Neural cell (in vitro differentiated cells): ENCODE measurements around the gene TOR3A. TPM values are rescaled to one million over a fixed set of nuclear protein-coding genes. Genes with fewer than 3 reads are reported as not detected.

Experiments
- H2AFZ ChIP-seq: fragments of 200-600, 300-800 bp; sonication (generic), shearing (Covaris generic); 2 replicates; pipeline ENCODE4 v1.6.0; 2014; ENCODE audit warnings: low read depth, mild to moderate bottlenecking, antibody characterized with exemption, low read length, moderate library complexity
- H3F3A ChIP-seq: fragments of 200-600 bp; shearing (Covaris generic); 2 replicates; pipeline ENCODE4 v1.6.1; 2016; ENCODE audit warnings: mild to moderate bottlenecking, moderate library complexity, mixed read lengths, antibody characterized with exemption, low read length; ENCODE audit not compliant: insufficient read depth, poor library complexity, severe bottlenecking
- H3K27ac ChIP-seq: fragments of 200-600, 300-800 bp; sonication (generic), shearing (Covaris generic); 2 replicates; pipeline ENCODE4 v1.5.1; 2014; ENCODE audit warnings: mild to moderate bottlenecking, low read length, moderate library complexity
- H3K27me3 ChIP-seq: fragments of 300-800, 200-600 bp; sonication (generic), shearing (Covaris generic); 2 replicates; pipeline ENCODE4 v1.6.0; 2014; ENCODE audit warnings: mild to moderate bottlenecking, low read depth, low read length, moderate library complexity; ENCODE audit not compliant: insufficient read depth
- H3K36me3 ChIP-seq: fragments of 300-800, 200-600 bp; sonication (generic), shearing (Covaris generic); 2 replicates; pipeline ENCODE4 v1.5.1; 2014; ENCODE audit warnings: mild to moderate bottlenecking, antibody characterized with exemption, low read length, moderate library complexity; ENCODE audit not compliant: insufficient read depth
- H3K4me2 ChIP-seq: fragments of 300-800, 200-600 bp; sonication (generic), shearing (Covaris generic); 2 replicates; pipeline ENCODE4 v1.6.0; 2014; ENCODE audit warnings: mild to moderate bottlenecking, low read length
- H3K4me3 ChIP-seq: fragments of 300-800, 200-600 bp; sonication (generic), shearing (Covaris generic); 2 replicates; pipeline ENCODE4 v1.5.1; 2014; ENCODE audit warnings: mild to moderate bottlenecking, low read length, moderate library complexity
- H3K79me2 ChIP-seq: fragments of 200-600 bp; shearing (Covaris generic); replicated peaks from 2 replicates; pipeline ENCODE4 v1.6.0; 2014; ENCODE audit warnings: mild to moderate bottlenecking, low read length, moderate library complexity; ENCODE audit not compliant: insufficient read depth
- H3K9ac ChIP-seq: fragments of 300-800, 200-600 bp; sonication (generic), shearing (Covaris generic); 2 replicates; pipeline ENCODE4 v1.6.1; 2016; ENCODE audit warnings: mild to moderate bottlenecking, low read length, mixed read lengths
- H3K9me2 ChIP-seq: fragments of 200-600 bp; shearing (Covaris generic); 2 replicates; pipeline ENCODE4 v1.6.1; 2016; ENCODE audit warnings: mild to moderate bottlenecking, low read length, mixed read lengths; ENCODE audit not compliant: insufficient read depth
- H3K9me3 ChIP-seq: fragments of 200-600, 300-800 bp; sonication (generic), shearing (Covaris generic); 2 replicates; pipeline ENCODE4 v1.6.1; 2016; ENCODE audit warnings: mild to moderate bottlenecking, mixed run types, low read length, moderate library complexity, mixed read lengths
- H4K20me1 ChIP-seq: fragments of 200-600 bp; shearing (Covaris generic); 2 replicates; pipeline ENCODE4 v1.6.1; 2016; ENCODE audit warnings: mild to moderate bottlenecking, mixed run types; ENCODE audit not compliant: insufficient read depth
- CTCF ChIP-seq: fragments of 450-650 bp; IDR thresholded peaks from 2 replicates; pipeline ENCODE4 v1.5.1; 2014; ENCODE audit warnings: antibody characterized with exemption, mild to moderate bottlenecking, moderate library complexity; ENCODE audit not compliant: poor library complexity, severe bottlenecking
- EP300 ChIP-seq: fragments of 450-650 bp; conservative IDR thresholded peaks from 2 replicates; pipeline ENCODE4 v1.6.1; 2014; ENCODE audit warnings: antibody characterized with exemption, mild to moderate bottlenecking, moderate library complexity; ENCODE audit not compliant: poor library complexity, severe bottlenecking
- EZH2 ChIP-seq: fragments of 200-600, 300-800 bp; shearing (Covaris generic), sonication (generic); IDR thresholded peaks from 2 replicates; pipeline ENCODE4 v1.6.1; 2014; ENCODE audit warnings: antibody characterized with exemption, low read length, borderline replicate concordance, mild to moderate bottlenecking; ENCODE audit not compliant: insufficient read depth, poor library complexity, severe bottlenecking
- MXI1 ChIP-seq: fragments of 450-650 bp; conservative IDR thresholded peaks from 2 replicates; pipeline ENCODE4 v1.6.1; 2014; ENCODE audit warnings: antibody characterized with exemption, mild to moderate bottlenecking; ENCODE audit not compliant: poor library complexity, severe bottlenecking
- POLR2AphosphoS5 ChIP-seq: IDR thresholded peaks from 2 replicates; pipeline ENCODE4 v1.6.1; 2012
- RAD21 ChIP-seq: fragments of 450-650 bp; conservative IDR thresholded peaks from 2 replicates; pipeline ENCODE4 v1.6.1; 2014; ENCODE audit warnings: antibody characterized with exemption, mild to moderate bottlenecking, moderate library complexity
- SMC3 ChIP-seq: fragments of 450-650 bp; conservative IDR thresholded peaks from 2 replicates; pipeline ENCODE4 v1.6.1; 2014; ENCODE audit warnings: antibody characterized with exemption, mild to moderate bottlenecking, moderate library complexity; ENCODE audit not compliant: poor library complexity
- TAF1 ChIP-seq: IDR thresholded peaks from 2 replicates; pipeline ENCODE4 v1.6.1; 2012; ENCODE audit warnings: low read depth
- polyA plus RNA-seq: library from polyadenylated mRNA; depleted of rRNA; stranded (reverse); fragments of >200 nt; gene quantifications from 2 replicates; pipeline ENCODE4 v1.2.3, GENCODE V29; 2014
- TF ChIP-seq, protein P1 (sequence below): IDR thresholded peaks from 2 replicates; pipeline ENCODE4 v1.6.1; 2012; ENCODE audit warnings: borderline replicate concordance

TOR3A gene
- polyA plus RNA-seq, 1 donor from 2014 or later = 13.5 TPM

GRCh38 chr1:179046808-179047635, 34.8 kb upstream of the TOR3A start:
- Histone ChIP-seq H3K36me3 (no peaks in the 10 kb centered on the region), H3K79me2 (no peaks in the 10 kb centered on the region), H3K27ac (no peak overlapping the region), H3K9ac (no peak overlapping the region), H3K4me2 (no peak overlapping the region), H3F3A (no peaks in the 10 kb centered on the region), H4K20me1 (no peaks in the 10 kb centered on the region), H3K9me3 (no peaks in the 10 kb centered on the region), H3K27me3 (no peaks in the 10 kb centered on the region), H3K9me2 (no peaks in the 10 kb centered on the region), H3K4me3 (no peak overlapping the region), H2AFZ (no peak overlapping the region)
- TF ChIP-seq POLR2AphosphoS5 = no peak
- no peak for TF ChIP-seq CTCF
- no peak for TF ChIP-seq EP300
- TF ChIP-seq, protein P1, sequence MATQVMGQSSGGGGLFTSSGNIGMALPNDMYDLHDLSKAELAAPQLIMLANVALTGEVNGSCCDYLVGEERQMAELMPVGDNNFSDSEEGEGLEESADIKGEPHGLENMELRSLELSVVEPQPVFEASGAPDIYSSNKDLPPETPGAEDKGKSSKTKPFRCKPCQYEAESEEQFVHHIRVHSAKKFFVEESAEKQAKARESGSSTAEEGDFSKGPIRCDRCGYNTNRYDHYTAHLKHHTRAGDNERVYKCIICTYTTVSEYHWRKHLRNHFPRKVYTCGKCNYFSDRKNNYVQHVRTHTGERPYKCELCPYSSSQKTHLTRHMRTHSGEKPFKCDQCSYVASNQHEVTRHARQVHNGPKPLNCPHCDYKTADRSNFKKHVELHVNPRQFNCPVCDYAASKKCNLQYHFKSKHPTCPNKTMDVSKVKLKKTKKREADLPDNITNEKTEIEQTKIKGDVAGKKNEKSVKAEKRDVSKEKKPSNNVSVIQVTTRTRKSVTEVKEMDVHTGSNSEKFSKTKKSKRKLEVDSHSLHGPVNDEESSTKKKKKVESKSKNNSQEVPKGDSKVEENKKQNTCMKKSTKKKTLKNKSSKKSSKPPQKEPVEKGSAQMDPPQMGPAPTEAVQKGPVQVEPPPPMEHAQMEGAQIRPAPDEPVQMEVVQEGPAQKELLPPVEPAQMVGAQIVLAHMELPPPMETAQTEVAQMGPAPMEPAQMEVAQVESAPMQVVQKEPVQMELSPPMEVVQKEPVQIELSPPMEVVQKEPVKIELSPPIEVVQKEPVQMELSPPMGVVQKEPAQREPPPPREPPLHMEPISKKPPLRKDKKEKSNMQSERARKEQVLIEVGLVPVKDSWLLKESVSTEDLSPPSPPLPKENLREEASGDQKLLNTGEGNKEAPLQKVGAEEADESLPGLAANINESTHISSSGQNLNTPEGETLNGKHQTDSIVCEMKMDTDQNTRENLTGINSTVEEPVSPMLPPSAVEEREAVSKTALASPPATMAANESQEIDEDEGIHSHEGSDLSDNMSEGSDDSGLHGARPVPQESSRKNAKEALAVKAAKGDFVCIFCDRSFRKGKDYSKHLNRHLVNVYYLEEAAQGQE = no peak
- TF ChIP-seq SMC3 = no peak
- no peak for TF ChIP-seq TAF1
- TF ChIP-seq MXI1 = no peak
- TF ChIP-seq RAD21 = no peak

- Histone ChIP-seq H3K9me3 (no peaks in the 10 kb centered on the region), H3K4me2 (no peak overlapping the region), H3K9me2 (no peaks in the 10 kb centered on the region), H2AFZ (no peak overlapping the region), H4K20me1 (no peaks in the 10 kb centered on the region), H3K9ac (no peak overlapping the region), H3K79me2 (no peaks in the 10 kb centered on the region), H3K4me3 (no peak overlapping the region), H3K27ac (no peak overlapping the region), H3K36me3 (no peaks in the 10 kb centered on the region), H3K27me3 (no peaks in the 10 kb centered on the region), H3F3A (no peaks in the 10 kb centered on the region)
- TF ChIP-seq CTCF (no peak), EP300 (no peak), MXI1 (no peak), EZH2 (no peak), SMC3 (no peak), RAD21 (no peak), POLR2AphosphoS5 (no peak), TAF1 (no peak)
- TF ChIP-seq, protein P1 = no peak
Observed at GRCh38 chr1:179047636-179047997, 34.3 kb upstream of the TOR3A start.
